NCI-H1436 treated with DMSO at 0.1 percent for 48 hours (cell line): ENCODE results near the gene TMEM271.
"Not testable (repeated sequence)": the region's sequence is repeated elsewhere in the genome, so short reads cannot be mapped to it uniquely, and the experiment has no call there.

ENCODE experiments used
- DNase-seq: peaks from one replicate; lab custom pipeline; 2025; lab: John Stamatoyannopoulos, UW

TMEM271 gene

DNA sequence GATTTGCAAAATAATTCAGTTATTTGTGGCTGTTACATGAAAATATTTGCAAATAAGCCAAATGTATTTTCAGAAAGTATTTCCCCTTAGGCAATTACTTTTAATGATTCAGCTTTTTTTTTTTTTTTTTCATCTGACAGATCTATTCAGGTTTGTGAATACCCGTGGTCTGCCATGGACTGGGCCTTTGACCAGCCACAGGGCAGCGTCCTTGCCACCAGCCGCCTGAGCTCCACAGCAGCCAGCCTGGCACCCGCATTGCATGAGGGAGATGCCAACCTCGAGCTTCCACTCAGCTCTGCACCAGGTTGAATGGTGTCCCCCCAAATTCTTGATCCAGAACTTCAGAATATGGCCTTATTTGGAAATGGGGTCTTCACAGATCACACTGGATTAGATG, 14.7 kb downstream of the TMEM271 start:
- DNase-seq, result no peak

DNA sequence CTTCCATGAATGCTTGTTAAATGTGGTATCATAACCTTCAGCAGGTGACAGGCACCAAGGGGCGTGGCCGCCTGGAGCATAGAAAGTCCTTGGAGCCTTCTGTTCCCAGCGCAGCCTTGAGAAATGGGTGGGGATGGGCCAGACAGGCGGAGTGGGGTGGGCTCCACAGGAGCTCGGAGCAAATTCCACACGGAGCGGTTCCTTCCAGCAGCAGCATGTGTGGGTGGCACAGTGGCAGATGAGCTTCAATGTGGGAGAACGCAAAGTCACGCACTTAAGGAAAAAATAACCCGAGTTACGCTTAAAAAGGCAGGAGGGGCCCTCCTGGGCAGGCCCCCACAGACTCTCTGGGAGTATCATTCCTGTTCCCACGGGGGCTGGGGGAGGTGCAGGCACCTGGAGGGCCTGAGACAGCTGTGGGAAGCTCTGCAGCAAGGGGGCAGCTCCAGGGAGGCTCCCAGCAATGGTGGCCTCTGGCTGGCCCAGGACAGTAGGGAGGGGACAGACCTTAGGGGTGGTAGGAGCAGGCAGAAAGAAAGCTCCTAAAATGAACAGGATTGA, 15.3 kb downstream of the TMEM271 start:
- DNase-seq, result no peak

DNA sequence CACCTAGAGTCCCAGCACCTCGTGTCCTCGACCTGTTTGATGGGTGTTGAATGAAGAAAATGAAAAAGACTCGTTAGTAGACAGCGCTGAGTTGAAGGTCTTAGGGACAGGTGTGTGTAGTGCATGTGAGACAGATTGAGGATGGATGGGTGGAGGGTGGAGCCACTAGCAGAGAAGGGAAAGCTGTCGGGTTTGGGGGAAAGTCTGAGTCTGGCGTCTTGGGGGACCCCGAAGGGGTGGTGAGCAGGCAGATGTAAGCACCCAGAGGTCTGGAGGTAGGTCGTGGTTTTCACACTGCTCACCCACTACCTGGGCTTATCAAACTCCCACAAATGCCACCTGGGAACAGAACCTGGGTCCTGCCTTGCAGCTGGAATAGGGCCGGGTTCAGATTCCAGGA, 16.0 kb downstream of the TMEM271 start:
- no peak for DNase-seq

DNA sequence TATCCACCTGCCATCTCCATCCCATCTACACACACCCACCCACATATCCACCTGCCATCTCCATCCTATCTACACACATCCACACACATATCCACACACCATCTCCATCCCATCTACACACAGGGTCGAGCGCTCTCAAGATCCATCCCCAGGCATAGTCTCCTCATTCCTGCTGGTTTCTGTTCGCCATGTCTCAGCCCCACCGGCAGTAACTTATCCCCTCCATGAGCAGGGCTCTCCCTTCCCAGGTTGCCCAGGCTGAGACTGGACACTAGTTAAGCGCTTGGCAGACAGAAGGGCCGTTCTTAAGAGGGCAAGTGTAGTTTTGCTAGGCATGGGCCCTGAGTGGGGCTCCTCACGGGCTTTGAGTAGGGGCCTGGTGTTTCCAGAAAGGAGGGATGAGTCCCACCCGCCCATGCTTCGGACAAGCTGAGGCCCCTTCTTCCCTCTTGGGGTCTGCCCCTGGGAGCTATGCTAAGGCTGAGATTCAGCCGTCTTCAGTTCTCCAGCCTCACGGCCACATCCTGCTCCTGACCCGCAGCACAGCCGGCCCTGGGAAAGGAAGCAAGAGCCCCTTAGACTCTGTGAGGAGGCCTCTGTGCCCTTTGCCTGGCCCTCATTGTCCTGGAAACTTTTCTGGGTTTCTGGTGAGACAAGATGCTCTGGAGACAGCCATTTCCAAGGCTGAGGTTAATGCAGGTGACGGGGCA, 20.4 kb downstream of the TMEM271 start:
- no peak for DNase-seq

DNA sequence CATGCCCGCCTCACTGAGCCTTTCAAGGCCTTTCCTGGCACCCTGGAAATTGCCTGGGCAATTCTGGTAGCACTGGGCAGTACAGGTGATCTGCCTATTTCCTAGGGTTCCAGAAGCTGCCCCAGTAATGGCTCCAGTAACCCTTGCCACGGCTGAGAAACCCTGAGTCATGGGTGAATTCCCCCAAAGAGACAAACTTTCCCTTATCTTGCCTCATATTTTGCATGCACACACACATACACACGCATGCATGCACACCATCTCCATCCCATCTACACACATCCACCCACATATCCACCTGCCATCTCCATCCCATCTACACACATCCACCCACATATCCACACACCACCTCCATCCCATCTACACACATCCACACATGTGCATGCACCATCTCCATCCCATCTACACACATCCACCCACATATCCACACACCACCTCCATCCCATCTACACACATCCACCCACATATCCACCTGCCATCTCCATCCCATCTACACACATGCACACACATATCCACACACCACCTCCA, 21.2 kb downstream of the TMEM271 start:
- not testable (repeated sequence) for DNase-seq

DNA sequence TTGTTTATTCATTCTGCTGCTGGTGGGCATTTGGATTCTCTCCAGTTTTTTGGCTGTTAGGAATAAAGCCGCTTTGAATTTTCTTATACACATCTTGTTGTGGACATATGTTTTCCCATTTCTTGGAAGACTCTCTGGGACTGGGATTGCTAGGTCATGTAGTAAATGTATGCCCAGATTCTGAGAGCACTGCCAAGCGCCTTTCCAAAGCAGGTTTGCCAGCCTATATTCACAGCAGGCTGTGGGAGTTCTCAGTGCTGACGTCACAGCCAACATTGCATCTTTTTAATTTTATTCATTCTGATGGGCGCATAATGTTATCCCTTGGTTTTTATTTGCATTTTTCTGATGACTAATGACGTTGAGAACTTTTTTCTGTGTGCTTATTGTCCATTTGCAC, 24.1 kb downstream of the TMEM271 start:
- no peak for DNase-seq

DNA sequence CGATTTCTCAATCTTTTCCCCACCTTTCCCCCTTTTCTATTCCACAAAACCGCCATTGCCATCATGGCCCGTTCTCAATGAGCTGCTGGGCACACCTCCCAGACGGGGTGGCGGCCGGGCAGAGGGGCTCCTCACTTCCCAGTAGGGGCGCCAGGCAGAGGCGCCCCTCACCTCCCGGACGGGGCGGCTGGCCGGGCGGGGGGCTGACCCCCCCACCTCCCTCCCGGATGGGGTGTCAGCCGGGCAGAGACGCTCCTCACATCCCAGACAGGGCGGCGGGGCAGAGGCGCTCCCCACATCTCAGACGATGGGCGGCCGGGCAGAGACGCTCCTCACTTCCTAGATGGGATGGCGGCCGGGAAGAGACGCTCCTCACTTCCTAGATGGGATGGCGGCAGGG, 25.8 kb downstream of the TMEM271 start:
- DNase-seq, result not testable (repeated sequence)

GRCh38 chr4:548976-549375, 27.1 kb downstream of the TMEM271 start:
- DNase-seq, result no peak

GRCh38 chr4:545612-546011, 30.5 kb downstream of the TMEM271 start:
- no peak for DNase-seq

- DNase-seq, result no peak
These were observed 31.5 kb downstream of the TMEM271 start for GRCh38 chr4:544386-545105.

DNA sequence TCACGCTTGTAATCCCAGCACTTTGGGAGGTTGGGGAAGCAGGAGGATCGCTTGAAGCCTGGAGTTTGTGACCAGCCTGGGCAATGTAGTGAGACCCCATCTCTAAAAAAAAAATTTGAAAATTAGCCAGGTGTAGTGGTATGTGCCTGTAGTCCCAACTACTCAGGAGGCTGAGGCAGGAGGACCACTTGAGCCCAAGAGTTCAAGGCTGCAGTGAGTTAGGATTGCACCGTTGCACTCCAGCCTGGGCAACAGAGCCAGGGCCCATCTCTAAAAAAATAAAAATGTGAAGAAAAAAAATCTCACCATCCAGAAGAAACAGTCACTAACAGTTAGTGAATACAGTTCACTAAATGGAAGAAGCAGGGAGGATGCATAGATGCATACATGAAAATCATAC, 34.8 kb downstream of the TMEM271 start:
- no peak for DNase-seq

DNA sequence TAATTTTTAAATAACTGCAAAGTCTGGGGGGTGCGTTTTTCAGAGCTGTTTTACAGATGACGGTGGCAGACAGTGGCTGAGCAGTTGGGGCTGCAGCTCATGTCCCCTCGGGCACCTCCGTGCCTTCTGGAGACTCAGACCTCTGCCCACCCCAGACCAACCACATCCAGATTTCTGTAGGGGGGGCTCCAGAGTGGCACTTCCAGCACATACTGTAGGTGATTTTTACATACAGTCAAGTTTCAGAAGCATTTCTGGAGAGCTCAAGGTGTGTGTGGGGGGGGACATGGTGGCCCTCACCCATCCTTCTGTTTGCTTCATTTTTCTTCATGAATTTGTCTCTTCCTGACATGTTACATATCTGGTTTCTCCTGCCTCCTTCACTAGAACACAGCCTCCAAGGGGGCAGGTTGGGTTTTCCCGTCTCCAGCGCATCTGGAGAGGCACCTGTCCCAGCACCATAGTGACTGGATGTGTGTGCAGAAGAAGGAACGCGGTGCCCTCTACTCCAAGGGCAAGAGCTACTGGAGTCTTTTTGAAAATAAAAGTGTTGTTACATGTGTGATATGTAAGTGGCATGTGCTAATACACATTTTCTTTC, 37.5 kb downstream of the TMEM271 start:
- no peak for DNase-seq

- no peak for DNase-seq
These were observed 38.4 kb downstream of the TMEM271 start for GRCh38 chr4:537436-538264.

- no peak for DNase-seq
These were observed 39.6 kb downstream of the TMEM271 start for GRCh38 chr4:536351-536972.

DNA sequence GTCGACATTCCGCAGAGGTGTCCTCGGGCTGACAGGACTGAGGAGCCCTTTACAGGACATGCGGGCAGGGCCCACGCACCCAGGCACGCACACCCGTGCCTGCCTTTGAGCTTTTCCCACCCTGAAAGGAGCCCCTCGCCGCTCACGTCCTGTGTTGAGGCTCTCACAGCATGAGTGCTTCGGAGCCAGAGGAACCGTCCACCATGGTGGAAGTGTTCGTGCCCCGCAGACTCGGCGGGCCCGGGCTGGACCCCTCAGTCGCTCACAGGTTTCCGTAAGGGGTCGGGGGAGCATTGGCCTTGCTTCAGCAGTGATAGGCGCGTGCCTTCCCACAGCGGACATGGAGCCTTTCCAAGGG, 40.2 kb downstream of the TMEM271 start:
- no peak for DNase-seq

DNA sequence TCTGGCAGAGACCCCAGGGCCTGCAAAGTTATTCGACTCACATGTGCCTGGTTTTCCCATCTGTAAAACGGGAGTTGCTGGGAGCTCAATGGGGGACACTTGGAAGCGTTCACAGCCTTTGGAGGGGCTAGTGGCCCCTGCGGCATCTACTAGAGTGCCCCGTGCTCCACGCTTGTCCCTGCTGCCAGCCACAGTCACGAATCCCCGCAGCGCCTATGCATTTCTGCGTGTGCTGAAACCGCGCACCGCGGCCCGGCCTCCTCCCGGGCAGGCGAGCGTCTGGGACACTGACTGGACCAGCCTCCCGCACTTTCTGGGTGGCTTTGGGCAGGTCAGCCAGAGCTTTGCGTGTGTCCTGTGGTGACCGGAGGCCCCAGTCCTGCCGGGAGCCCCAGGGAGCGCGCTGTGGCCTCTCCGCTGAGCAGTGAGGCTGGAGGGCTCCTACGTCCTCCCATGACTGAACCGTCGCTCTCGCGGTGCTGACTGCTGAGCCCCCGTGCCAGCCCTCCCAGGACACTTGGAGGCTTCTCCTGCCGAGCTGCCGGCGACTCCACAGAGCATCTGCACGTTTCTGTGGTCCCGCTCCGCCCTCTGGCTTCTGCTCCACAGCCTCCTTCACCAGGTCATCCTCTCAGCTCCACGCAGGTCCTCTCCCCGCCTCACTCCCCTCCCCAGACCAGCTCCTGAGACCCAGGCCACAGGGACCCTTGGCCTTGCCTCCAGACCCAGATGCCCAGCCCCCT, 40.7 kb downstream of the TMEM271 start:
- no peak for DNase-seq

DNA sequence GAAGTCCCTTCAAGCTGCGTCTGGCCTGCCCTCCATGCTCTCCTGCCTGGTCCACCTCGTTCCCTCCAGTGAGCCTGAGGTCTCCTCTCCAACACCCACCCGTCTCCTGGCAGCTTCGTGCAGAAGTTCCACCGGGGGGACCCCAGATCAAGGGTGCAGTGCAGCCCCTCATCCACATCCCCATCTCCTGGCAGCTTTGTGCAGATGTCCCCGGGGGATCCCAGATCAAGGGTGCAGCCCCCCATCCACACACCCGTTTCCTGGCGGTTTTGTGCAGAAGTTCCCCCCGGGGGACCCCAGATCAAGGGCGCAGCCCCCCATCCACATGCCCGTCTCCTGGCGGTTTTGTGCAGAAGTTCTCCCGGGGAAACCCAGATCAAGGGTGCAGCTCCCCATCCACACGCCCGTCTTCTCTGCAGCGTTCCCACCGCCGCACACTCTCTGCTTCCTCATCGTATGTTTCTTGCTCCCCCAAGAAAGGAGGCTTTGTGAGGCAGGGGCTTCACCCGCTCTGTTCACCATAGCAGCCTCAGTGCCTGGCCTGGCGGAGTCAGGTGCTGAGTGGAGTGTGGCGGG, 41.4 kb downstream of the TMEM271 start:
- no peak for DNase-seq

- DNase-seq, result no peak
These were observed 42.0 kb downstream of the TMEM271 start for GRCh38 chr4:534101-534575.

GRCh38 chr4:533318-534100, 42.6 kb downstream of the TMEM271 start:
- DNase-seq, result no peak
